Fibroblast of pulmonary artery (primary cell): ENCODE data around the gene SEPTIN3.
A peak's percentile ranks its signal among the peaks of the same experiment; 100 is the strongest.
"Not testable (repeated sequence)": the region's sequence is repeated elsewhere in the genome, so short reads cannot be mapped to it uniquely, and the experiment has no call there.

ENCODE experiments used
- DNase-seq: peaks from one replicate; pipeline ENCODE4 v3.0.0-alpha.2; 2010; ENCODE audit warnings: low read depth
- H3K4me3 ChIP-seq: replicated peaks from 2 replicates; pipeline ENCODE4 v1.5.1; 2011; ENCODE audit warnings: low read depth, mild to moderate bottlenecking, control low read depth, low read length, moderate library complexity
- CTCF ChIP-seq: IDR thresholded peaks from 2 replicates; pipeline ENCODE4 v1.5.1; 2011; ENCODE audit warnings: mild to moderate bottlenecking, control low read depth, low read length, inconsistent platforms; ENCODE audit errors: missing control alignments

The SEPTIN3 gene

GRCh38 chr22:41940832-41941765 is 28.1 kb upstream of the SEPTIN3 start:
- peak; percentile 83 for DNase-seq
- peak; percentile 87 for TF ChIP-seq CTCF
- no peak overlapping the region for H3K4me3 ChIP-seq

GRCh38 chr22:41943661-41944209 is 25.5 kb upstream of the SEPTIN3 start:
- TF ChIP-seq CTCF: no peak
- H3K4me3 ChIP-seq: no peak overlapping the region
- no peak for DNase-seq

- peak; percentile 92 for DNase-seq
- no peak for TF ChIP-seq CTCF
- peak within 1 kb of the TSS; percentile 69 for H3K4me3 ChIP-seq
These were observed 22.4 kb upstream of the SEPTIN3 start, which contains the start of gene CENPM for GRCh38 chr22:41946629-41947423. TSS of gene CENPM (minus strand) at chr22:41947152. CDS start at chr22:41947076, 76 bp downstream.

- no peak for DNase-seq
- peak overlapping the region; percentile 69 for H3K4me3 ChIP-seq
- TF ChIP-seq CTCF: no peak
These were observed 21.7 kb upstream of the SEPTIN3 start for GRCh38 chr22:41947424-41948080.

GRCh38 chr22:41948142-41948541 is 21.1 kb upstream of the SEPTIN3 start:
- no peak for TF ChIP-seq CTCF
- no peak for DNase-seq

GRCh38 chr22:41948928-41949296 is 20.3 kb upstream of the SEPTIN3 start:
- not testable (repeated sequence) for DNase-seq, H3K4me3 ChIP-seq

More at GRCh38 chr22:41948142-41948541, 21.1 kb upstream of the SEPTIN3 start:
- no peak overlapping the region for H3K4me3 ChIP-seq
